Fibroblast of skin of back (primary cell): ENCODE data around the gene DHPS. TPM values are rescaled to one million over a fixed set of nuclear protein-coding genes. Genes with fewer than 3 reads are reported as not detected.
"Not testable (repeated sequence)": the region's sequence is repeated elsewhere in the genome, so short reads cannot be mapped to it uniquely, and the experiment has no call there.

ENCODE experiments used
- DNase-seq: peaks from one replicate; pipeline ENCODE4 v3.0.0-alpha.2; 2013
- polyA plus RNA-seq, 2 experiments: library from polyadenylated mRNA; unstranded; fragments of 120-200 nt; gene quantifications; one replicate each; pipeline ENCODE4 v1.2.1, GENCODE V29; 2013; ENCODE audit not compliant: insufficient read length in 2 of 2

Gene DHPS
- polyA plus RNA-seq (2013, experiment 1 of 2; ENCODE audit: insufficient read length) = 85.4 TPM
- 66.3 TPM for polyA plus RNA-seq (2013, experiment 2 of 2; ENCODE audit: insufficient read length)

DNA sequence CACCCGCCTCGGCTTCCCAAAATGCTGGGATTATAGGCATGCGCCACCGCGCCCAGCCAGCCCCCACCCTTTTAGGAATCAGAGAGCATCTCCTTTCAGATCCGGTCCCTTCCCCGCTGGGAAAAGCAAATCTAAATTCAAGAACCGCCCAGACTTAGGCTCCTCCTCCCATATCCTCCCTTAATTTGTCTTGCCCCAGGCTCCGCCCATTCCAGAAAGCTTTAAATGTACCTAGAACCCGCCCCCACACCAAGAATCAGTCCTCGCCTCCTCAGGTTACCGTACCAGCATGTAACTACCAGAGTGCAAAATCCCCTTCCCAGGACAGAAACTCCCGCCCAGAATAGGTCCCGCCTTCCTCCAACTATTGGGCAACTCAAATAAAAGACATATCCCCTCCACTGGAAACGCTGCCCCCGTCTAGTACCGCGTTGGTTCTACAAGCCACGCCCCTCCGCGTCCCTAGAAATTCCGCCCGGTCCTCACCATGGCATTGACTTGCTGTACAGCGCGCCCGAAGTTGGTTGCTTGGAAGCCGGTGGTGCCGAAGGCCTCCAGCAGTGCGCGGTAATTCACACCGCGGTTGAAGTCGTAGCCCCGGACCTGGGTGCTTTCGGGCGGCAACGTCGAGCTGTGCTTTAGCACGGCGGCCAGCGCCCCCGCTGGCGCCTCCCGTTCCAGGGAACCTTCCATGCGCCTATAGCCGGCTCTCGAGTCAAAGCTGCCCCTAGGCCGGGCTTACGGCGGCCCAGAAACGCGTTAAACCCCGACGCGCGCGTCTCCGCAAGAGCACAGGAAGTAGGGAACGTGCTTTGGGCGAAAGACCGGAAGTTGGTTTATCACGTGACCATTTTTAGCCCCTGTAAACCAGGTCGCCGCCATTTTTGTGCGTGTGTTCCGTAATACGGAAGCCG is at the start of gene DHPS:
DHPS (minus strand) TSS at position 807 of the 914 bp plus-strand sequence; CDS start at position 693, 114 bp downstream.
- DNase-seq = peak; percentile 98

DNA sequence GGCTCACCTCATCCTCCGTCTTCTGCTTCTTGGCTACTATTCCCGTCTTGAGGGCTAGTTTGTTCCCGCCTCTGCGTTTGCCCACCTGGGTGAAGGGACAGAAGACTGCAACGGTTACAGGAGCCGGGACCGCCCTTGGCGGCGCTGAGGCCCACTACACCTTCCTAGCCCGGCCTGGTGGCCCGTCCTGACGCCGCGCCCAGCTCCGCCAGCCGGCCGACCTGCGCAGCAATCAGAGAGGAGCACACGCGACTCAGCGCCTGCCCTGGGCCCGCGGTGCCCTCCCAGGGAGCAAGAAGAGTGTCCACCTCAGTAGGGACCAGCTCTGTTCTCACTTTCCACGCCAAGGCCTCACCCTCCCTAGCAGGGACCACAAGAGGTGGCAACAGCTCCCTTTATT is 49.7 kb upstream of the DHPS start:
- DNase-seq = no peak

DNA sequence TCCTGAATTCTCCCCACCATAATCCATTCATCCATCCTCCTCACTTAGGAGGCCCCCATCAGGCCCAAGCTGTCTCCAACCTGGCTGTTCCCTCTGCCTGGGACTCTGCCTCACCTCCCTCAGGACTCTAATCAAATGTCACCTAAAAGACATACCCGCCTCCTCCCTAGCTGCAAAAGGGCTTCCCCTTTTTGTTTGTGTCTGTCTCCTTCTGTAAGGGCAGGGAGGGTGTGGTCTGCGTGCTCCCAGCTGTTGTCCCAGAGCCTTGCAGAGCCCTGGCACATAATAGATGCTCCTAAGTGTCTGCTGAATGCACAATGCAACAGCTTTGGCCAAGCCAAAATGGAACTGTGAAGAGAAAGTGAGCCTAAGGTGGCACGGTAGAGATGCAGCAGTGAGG is 48.4 kb upstream of the DHPS start:
- no peak for DNase-seq

DNA sequence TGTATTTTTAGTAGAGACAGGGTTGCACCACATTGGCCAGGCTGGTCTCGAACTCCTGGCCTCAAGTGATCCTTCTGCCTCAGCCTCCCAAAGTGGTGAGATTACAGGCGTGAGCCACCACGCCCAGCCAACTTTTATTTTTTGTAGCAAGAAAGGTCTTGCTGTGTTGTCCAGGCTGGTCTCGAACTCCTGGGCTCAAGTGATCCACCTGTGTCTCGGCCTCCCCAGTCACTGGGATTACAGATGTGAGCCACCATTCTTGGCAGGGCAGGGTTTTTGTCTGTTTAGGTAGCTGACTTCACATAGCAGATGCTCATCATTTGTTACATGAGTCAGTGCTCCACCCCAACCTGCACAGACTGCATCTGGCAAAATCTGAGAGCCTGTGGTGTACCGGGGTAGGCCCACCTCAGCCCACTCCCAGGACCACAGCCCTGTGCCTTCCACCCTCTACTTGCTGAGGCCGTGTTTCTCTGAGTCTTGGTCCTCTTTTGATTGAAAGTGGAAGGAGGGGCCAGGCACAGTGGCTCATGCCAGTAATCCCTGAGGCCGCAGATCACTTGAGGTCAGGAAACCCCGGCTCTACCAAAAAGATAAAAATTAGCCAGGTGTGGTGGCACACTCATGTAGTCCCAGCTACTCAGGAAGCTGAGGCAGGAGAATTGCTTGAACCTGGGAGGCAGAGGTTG is 46.2 kb upstream of the DHPS start:
- DNase-seq = no peak

DNA sequence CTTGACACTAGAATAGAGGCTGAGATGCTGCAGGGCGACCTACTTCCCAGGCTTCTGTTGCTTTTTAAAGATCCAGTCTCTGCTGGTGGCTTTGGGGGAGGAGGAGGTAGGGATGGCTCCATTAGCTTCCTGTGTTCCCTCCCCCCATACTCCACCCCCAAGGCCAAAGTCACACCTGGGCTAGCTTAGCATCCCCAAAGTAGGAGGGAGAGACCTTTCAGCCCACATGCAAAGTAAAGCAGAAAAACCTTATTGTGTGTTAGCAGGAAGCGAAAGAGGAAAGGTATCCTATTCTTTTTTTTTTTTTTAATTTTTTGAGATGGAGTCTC is 45.3 kb upstream of the DHPS start:
- DNase-seq = no peak

DNA sequence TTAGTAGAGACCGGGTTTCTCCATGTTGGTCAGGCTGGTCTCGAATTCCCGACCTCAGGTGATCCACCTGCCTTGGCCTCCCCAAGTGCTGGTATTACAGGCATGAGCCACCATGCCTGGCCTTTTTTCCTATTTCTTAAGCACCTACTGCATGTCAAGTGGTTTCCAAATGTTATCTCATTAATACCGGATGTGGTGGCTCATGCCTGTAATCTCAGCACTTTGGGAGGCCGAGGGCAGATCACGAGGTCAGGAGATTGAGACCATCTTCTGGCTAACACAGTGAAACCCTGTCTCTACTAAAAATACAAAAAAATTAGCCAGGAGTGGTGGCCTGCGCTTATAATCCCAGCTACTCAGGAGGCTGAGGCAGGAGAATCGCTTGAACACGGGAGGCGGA is 43.9 kb upstream of the DHPS start:
- DNase-seq = not testable (repeated sequence)

DNA sequence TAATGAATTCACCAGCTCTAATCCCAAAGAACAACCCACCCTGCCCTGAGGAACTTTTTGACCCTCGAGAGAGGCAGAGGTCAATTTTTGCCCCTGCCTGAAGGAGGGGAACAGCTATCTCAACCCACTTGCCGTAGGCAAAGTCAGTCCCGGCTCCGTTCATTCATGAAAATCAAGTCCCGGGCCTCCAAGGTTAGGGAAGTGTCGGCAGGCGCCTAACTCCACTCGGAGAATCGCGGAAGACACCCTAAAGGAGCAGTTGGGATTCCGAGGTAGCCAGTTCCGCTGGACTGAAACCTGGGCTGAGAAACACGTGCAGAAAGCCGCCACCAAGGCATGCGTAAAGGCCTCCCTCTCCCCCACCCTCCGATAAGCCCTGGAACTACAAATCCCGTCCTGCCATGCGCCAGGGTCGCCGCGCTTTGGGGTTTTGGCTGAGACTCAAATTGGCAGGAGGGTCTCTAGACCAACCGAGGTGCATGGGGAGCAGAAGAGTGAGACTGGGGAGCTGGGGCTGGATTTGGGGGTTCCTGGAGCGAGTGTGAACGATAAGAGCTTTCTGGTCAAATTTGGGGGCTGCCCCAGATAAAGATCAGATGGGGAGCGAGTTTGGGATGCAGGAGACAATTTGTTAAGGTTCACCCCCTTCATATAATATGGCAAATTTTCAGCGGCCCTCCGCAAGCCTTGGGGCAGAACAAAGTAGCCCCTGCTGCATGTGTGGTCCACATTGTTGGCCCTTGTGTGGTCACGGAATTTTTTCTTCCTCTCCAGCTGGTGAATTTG is 42.2 kb upstream of the DHPS start, which contains the start of gene TNPO2:
TNPO2 (minus strand) TSS at position 292 of the 786 bp plus-strand sequence. CDS start 2,955 bp downstream, outside the sequence.
- DNase-seq = peak; percentile 63

DNA sequence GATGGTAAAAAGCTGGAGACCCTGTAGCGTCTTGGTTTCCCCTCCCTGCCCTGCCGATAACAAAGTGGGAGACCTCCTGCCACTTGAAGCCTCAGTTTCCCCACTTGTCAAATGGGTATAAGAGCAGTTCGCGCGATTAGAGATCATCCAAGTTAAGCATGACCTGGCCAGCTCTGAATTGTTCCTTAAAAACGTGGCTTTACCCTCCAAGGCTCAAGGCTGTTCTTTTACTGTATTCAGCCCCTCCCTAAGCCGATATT is 41.6 kb upstream of the DHPS start:
- no peak for DNase-seq

DNA sequence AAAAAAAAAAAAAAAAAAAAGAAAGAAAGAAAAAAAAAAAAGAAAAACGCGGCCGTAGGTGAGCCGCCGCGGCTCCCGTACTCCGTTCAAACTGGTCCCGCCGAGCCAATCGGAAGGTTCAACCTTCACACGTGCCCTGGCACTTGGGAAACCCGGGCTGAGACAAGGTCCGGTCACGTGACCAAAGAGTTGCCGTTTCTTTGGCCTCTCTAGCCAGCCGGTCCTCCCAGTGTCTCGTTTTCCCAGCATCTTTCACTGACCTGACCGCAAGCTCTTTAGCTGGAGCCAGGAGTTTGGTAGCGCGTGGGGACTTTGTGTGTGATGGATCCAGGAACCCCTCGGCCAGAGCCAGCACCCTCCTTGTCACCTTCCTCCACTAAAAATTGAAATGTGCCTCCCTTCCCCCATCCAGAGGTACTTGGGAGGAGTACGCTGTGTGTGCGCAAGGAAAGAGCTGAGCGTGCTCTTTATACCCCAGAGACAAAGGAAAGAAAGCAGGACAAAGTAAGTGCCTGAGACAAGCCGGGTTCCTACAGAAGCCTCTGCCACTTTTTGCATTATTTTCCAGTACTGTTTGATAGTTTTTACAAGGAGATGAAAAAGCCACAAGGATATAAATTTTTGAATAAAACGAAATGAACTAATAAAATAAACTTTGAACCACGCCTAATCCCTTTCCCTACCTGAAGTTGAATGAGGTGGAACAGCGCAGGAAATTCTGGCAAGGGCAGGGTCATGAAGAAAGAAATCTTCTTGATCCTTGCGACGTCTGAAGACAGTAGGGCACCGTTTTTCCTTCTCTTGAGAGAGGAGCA is 41.1 kb upstream of the DHPS start:
- peak; percentile 100 for DNase-seq

DNA sequence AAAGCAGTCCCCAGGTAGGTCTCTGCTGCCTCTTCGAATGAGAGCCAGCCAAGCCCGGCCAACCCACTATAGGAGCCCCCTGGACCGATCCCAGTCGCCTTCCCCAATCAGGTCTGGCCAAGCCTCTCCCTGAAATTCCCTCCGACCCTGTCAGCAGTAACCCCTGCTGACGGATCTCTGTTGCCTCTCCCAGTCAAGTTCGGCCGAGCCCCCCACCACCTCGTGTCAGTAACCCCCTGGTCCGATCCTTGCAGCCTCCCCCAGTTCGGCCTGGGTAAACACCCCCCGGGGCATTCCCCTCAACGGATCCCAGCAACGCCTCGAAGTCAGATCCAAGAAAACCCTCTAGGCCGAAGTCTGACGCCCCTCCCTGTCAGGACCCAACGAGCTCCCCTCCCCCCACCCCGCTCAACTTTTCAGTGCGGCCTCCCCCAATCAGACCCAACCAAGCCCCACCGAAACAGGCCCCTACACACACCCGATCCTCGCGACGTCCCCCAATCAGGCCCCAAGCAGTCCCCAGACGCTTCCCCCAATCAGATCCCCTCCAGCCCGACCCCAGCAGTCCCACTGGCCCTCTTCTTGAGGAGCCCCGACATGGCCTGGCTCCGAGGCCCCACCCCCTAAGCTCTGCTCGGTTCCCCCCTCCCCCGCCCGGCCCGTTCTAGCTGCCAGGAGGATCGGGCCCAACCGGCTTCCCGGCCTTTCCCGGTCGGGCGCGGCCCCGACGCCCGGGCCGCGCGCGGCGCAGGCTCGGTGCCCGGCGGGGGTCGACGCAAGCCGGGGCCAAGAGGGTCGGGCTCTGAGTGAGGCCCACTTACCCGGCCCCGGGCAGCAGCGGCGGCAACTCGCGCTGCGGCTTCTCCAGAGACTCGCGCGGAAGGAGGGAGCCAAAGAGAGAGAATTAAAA is 40.2 kb upstream of the DHPS start:
- DNase-seq = peak; percentile 72

DNA sequence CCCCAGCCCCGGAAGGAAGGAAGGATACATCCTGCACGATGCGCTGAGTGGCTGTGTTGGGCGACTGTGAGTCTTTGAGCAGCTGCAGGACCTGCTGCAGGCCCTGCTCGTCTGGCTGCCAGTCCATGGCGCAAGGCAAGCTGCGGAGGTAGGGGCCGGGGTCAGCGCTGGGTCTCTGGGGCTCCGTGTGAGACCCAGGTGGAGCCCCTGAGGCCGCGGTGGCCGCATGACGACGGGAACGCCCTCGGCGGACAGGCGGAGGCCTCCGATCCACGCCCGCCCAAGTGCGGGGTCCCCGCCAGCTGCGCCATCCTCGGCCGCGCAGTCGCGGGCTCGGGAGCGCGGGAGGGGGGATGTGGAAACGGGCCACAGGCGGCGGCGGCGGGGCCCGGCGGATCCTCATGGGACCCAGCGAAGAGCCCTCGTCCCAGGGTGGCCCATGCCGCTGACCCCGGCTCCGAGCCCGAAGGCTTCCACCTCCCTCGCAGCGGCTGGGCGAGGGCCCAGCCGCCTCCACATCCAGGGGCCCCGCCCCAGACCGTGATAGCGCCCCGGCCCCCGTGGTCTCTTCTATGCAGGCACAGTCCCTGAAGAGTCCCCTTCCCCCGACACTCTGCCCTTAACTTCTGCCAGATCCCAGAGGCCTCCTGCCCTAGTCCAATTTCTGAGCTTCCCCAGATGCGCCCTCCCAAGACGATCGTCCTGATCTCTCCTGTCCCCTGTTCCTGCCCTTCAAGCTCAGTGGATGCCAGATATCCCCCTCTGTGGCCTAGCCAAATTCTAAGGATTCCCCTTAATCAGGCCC is 39.4 kb upstream of the DHPS start:
- no peak for DNase-seq

DNA sequence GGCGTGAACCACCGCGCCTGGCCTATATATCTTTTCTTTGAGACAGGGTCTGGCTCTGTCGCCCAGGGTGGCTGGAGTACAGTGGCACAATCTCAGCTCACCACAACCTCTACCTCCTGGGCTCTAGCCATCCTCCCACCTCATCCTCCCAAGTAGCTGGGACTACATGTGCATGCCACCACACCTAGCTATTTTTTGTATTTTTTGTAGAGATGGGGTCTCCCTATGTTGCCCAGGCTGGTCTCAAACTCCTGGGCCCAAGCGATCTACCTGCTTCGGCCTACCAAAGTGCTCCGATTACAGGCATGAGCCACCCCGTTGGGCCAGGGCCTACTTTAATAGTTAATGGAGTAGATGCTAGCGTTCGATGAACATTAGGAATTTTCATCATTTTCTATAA is 38.6 kb upstream of the DHPS start:
- no peak for DNase-seq

DNA sequence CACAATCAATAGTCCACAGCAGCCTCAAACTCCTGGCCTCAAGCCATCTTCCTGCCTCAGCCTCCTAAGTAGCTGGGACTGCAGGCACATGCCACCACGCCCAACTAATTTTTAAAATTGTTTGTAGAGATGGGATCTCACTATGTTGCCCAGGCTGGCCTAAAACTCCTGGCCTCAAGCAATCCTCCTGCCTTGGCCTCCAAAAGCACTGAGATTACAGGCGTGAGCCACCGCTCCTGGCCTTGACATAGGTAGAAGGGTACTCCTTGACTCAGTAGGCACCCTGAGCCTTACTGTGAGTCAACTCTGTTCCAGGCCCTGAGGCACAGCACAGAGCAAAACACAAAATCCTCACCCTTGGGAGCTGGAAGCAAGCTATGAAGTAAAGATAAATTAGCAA is 34.2 kb upstream of the DHPS start:
- no peak for DNase-seq

DNA sequence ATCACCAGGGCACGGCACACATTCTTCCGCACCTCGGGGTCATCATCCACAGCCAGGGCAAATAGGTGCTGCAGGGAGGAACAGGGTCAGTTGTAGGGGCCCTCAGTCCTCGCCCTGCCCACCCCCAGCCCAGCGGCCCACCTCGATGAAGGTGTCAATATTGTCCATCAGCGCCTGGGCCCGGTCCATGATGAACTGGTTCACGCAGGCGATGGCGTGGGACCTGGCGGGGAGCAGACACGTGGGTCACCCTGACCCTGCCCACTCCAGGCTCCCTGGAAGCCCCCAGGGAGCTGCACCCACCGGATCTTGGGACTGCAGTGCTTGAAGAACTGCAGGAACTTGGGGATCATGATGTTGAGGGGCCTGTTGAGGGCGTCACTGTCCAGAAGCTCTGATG is 33.4 kb upstream of the DHPS start:
- no peak for DNase-seq

DNA sequence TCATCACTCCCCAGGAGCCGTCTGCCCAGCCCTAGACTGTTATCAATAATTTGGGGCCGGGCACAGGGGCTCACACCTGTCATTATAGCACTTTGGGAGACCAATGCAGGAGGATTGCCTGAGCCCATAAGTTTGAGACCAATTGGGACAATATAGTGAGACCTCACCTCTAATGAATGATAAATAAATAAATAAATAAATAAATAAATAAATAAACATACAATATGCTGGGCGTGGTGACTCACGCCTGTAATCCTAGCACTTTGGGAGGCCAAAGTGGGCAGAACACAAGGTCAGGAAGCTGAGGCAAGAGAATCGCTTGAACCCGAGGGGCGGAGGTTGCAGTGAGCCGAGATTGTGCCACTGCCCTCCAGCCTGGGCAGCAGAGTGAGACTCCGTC is 31.6 kb upstream of the DHPS start:
- not testable (repeated sequence) for DNase-seq

DNA sequence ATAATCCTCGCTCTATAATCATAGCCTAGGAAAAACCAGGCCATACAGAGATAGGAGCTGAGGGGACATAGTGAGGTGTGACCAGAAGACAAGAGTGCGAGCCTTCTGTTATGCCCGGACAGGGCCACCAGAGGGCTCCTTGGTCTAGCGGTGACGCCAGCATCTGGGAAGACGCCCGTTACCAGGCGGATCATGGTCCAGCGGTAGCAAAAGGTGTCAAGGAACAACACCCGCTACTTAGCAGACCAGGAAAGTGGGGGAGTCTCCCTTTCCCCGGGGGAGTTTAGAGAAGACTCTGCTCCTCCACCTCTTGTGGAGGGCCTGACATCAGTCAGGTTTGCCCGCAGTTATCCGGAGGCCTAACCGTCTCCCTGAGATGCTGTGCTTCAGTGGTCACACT is 30.4 kb upstream of the DHPS start:
- not testable (repeated sequence) for DNase-seq

DNA sequence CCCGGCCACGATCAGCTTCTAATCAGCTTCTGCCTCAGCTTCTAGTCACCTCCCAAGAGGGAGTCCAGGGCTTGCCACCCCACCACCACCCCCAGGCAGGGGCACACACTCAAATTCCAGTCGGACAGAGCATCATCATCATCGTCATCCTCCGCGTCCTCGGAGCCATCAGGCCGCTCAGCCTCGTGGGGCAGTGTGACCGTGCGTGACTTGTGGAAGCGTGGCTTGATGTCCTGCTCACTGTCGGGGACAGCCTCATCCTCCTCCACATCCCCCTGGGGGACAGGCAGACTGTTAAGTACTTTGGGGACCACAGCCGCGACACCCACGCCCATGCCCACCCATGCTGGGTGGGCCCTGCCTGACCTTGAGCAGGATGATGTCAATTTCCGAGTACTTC is 29.5 kb upstream of the DHPS start:
- no peak for DNase-seq

DNA sequence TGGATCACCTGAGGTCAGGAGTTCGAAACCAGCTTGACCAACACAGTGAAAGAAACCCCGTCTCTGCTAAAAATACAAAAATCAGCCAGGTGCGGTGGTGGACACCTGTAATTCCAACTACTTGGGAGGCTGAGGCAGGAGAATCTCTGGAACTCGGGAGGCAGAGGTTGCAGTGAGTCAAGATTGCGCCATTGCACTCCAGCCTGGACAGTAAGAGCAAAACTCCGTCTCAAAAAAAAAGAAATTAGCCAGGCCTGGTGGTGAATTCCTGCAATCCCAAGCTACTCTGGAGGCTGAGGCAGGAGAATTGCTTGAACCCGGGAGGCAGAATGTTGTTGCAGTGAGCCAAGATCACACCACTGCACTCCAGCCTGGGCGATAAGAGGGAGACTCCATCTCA is 27.0 kb upstream of the DHPS start:
- DNase-seq = no peak

DNA sequence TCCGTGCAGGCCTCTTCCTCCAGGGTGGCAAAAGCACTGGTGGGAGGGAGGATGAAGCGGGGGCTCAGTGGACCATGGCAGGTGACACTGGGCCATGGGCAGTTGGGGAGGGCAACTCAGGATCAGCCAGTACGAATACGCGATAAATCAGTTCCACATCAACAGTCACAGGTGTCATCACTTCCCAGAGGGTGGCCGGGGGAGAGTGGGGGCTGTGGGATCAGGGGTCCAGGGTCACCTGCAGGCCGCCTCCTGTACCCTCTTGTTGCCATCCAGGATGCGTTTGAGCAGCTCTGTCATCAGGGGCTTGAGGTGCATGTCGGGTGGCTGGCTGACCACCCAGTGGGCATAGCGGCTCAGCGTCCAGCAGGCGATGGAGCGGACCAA is 24.6 kb upstream of the DHPS start:
- DNase-seq = no peak

DNA sequence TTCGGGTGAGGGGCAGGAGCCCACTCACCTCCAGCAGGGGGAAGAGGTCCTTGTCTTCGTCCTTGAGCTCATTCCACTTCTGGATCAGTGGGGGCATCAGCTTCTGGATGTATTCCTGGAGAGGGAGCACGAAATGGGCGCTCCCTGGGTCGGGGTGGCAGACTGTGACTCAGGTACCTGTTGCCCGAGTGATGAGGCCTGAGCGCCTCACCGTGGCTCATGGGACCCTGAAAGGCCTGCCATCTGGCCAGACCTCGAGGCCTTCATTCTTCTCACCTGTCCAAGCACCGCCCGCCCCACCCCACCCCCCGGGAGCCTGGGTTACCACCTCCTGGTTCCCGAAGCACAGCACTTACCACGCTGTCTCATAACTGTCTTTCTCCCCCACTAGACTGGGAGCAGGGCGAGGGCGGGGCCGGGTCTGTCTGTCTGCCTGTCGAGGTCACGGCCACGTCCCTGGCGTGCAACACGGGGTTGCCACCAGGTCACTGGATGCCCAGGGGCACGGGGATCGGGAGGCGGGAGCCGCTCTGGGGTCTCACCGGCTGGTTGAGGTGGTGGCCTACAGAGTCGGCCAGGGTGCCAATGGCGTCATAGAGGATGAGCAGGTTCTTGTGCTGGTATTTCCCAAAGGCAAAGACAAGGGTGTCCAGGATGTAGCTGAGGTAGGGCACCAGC is 24.1 kb upstream of the DHPS start:
- DNase-seq = no peak
